Neural cell (in vitro differentiated cells): ENCODE measurements around the gene ERN2. TPM values are rescaled to one million over a fixed set of nuclear protein-coding genes. Genes with fewer than 3 reads are reported as not detected.
"Not testable (repeated sequence)": the region's sequence is repeated elsewhere in the genome, so short reads cannot be mapped to it uniquely, and the experiment has no call there.

Experiments
- H2AFZ ChIP-seq: fragments of 200-600, 300-800 bp; sonication (generic), shearing (Covaris generic); 2 replicates; pipeline ENCODE4 v1.6.0; 2014; ENCODE audit warnings: low read depth, mild to moderate bottlenecking, antibody characterized with exemption, low read length, moderate library complexity
- H3F3A ChIP-seq: fragments of 200-600 bp; shearing (Covaris generic); 2 replicates; pipeline ENCODE4 v1.6.1; 2016; ENCODE audit warnings: mild to moderate bottlenecking, moderate library complexity, mixed read lengths, antibody characterized with exemption, low read length; ENCODE audit not compliant: insufficient read depth, poor library complexity, severe bottlenecking
- H3K27ac ChIP-seq: fragments of 200-600, 300-800 bp; sonication (generic), shearing (Covaris generic); 2 replicates; pipeline ENCODE4 v1.5.1; 2014; ENCODE audit warnings: mild to moderate bottlenecking, low read length, moderate library complexity
- H3K27me3 ChIP-seq: fragments of 300-800, 200-600 bp; sonication (generic), shearing (Covaris generic); 2 replicates; pipeline ENCODE4 v1.6.0; 2014; ENCODE audit warnings: mild to moderate bottlenecking, low read depth, low read length, moderate library complexity; ENCODE audit not compliant: insufficient read depth
- H3K36me3 ChIP-seq: fragments of 300-800, 200-600 bp; sonication (generic), shearing (Covaris generic); 2 replicates; pipeline ENCODE4 v1.5.1; 2014; ENCODE audit warnings: mild to moderate bottlenecking, antibody characterized with exemption, low read length, moderate library complexity; ENCODE audit not compliant: insufficient read depth
- H3K4me2 ChIP-seq: fragments of 300-800, 200-600 bp; sonication (generic), shearing (Covaris generic); 2 replicates; pipeline ENCODE4 v1.6.0; 2014; ENCODE audit warnings: mild to moderate bottlenecking, low read length
- H3K4me3 ChIP-seq: fragments of 300-800, 200-600 bp; sonication (generic), shearing (Covaris generic); 2 replicates; pipeline ENCODE4 v1.5.1; 2014; ENCODE audit warnings: mild to moderate bottlenecking, low read length, moderate library complexity
- H3K79me2 ChIP-seq: fragments of 200-600 bp; shearing (Covaris generic); replicated peaks from 2 replicates; pipeline ENCODE4 v1.6.0; 2014; ENCODE audit warnings: mild to moderate bottlenecking, low read length, moderate library complexity; ENCODE audit not compliant: insufficient read depth
- H3K9ac ChIP-seq: fragments of 300-800, 200-600 bp; sonication (generic), shearing (Covaris generic); 2 replicates; pipeline ENCODE4 v1.6.1; 2016; ENCODE audit warnings: mild to moderate bottlenecking, low read length, mixed read lengths
- H3K9me2 ChIP-seq: fragments of 200-600 bp; shearing (Covaris generic); 2 replicates; pipeline ENCODE4 v1.6.1; 2016; ENCODE audit warnings: mild to moderate bottlenecking, low read length, mixed read lengths; ENCODE audit not compliant: insufficient read depth
- H3K9me3 ChIP-seq: fragments of 200-600, 300-800 bp; sonication (generic), shearing (Covaris generic); 2 replicates; pipeline ENCODE4 v1.6.1; 2016; ENCODE audit warnings: mild to moderate bottlenecking, mixed run types, low read length, moderate library complexity, mixed read lengths
- H4K20me1 ChIP-seq: fragments of 200-600 bp; shearing (Covaris generic); 2 replicates; pipeline ENCODE4 v1.6.1; 2016; ENCODE audit warnings: mild to moderate bottlenecking, mixed run types; ENCODE audit not compliant: insufficient read depth
- EP300 ChIP-seq: fragments of 450-650 bp; conservative IDR thresholded peaks from 2 replicates; pipeline ENCODE4 v1.6.1; 2014; ENCODE audit warnings: antibody characterized with exemption, mild to moderate bottlenecking, moderate library complexity; ENCODE audit not compliant: poor library complexity, severe bottlenecking
- EZH2 ChIP-seq: fragments of 200-600, 300-800 bp; shearing (Covaris generic), sonication (generic); IDR thresholded peaks from 2 replicates; pipeline ENCODE4 v1.6.1; 2014; ENCODE audit warnings: antibody characterized with exemption, low read length, borderline replicate concordance, mild to moderate bottlenecking; ENCODE audit not compliant: insufficient read depth, poor library complexity, severe bottlenecking
- MXI1 ChIP-seq: fragments of 450-650 bp; conservative IDR thresholded peaks from 2 replicates; pipeline ENCODE4 v1.6.1; 2014; ENCODE audit warnings: antibody characterized with exemption, mild to moderate bottlenecking; ENCODE audit not compliant: poor library complexity, severe bottlenecking
- POLR2AphosphoS5 ChIP-seq: IDR thresholded peaks from 2 replicates; pipeline ENCODE4 v1.6.1; 2012
- RAD21 ChIP-seq: fragments of 450-650 bp; conservative IDR thresholded peaks from 2 replicates; pipeline ENCODE4 v1.6.1; 2014; ENCODE audit warnings: antibody characterized with exemption, mild to moderate bottlenecking, moderate library complexity
- SMC3 ChIP-seq: fragments of 450-650 bp; conservative IDR thresholded peaks from 2 replicates; pipeline ENCODE4 v1.6.1; 2014; ENCODE audit warnings: antibody characterized with exemption, mild to moderate bottlenecking, moderate library complexity; ENCODE audit not compliant: poor library complexity
- TAF1 ChIP-seq: IDR thresholded peaks from 2 replicates; pipeline ENCODE4 v1.6.1; 2012; ENCODE audit warnings: low read depth
- polyA plus RNA-seq: library from polyadenylated mRNA; depleted of rRNA; stranded (reverse); fragments of >200 nt; gene quantifications from 2 replicates; pipeline ENCODE4 v1.2.3, GENCODE V29; 2014
- TF ChIP-seq, protein P1 (sequence below): fragments of 450-650 bp; IDR thresholded peaks from 2 replicates; pipeline ENCODE4 v1.5.1; 2014; ENCODE audit warnings: antibody characterized with exemption, mild to moderate bottlenecking, moderate library complexity; ENCODE audit not compliant: poor library complexity, severe bottlenecking
- TF ChIP-seq, protein P2 (sequence below): IDR thresholded peaks from 2 replicates; pipeline ENCODE4 v1.6.1; 2012; ENCODE audit warnings: borderline replicate concordance

ERN2 gene
- polyA plus RNA-seq, 1 donor from 2014 or later: not detected

DNA sequence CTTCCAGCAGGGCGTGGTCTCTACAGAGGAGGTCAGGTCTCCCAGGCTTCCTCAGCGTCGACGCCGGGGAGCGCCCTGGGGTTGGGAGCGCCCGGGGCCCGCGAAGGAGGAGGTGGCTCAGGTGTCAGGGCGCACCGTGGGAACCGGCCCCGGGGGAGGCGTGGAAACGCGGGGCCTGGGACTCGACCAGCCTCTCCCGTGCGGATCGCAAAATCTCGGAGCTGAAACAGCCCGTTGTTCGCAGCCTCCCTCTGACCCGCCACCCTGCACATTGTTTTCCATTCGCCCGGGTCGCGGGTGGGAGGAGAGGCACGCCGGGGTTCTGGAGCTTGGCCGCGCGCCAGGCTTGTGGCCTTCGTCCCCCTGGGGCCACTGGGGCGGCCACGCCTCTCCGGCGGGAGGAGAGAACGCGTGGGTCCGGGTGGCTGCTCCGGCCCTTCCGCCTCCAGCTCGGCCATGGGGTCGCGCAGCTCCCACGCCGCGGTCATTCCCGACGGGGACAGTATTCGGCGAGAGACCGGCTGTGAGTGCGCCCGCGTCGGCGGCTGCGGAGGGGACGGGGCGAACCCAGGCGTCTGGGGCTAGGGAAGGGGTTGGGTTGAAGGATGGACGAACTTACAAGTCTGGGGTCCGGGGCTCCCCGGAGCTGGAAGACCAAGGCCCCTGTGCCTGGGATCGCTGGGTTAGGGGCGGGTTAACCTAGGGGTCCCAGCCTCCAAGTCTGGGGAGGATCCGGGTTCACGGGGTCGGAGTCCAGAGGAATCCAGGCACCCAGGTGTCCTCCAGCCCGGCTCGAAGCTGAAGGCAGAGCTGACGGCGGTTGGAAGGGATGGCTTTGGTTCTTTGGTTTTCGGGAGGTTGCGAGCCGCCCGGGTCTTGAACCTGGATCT is 41.8 kb upstream of the ERN2 start, which contains the start of gene CHP2:
Gene CHP2, plus strand, starts transcription at position 433 of the 890 bp plus-strand sequence. Its CDS starts 24 bp downstream, at position 457.
- H2AFZ ChIP-seq: no peak within 1 kb of the TSS
- H3K9me3 ChIP-seq: no peaks in the 10 kb centered on the region
- H3K4me3 ChIP-seq: peak within 1 kb of the TSS; percentile 18
- H3K27me3 ChIP-seq: peaks cover 24% of the 10 kb centered on the region
- TF ChIP-seq RAD21 (no peak), EP300 (no peak), POLR2AphosphoS5 (no peak)
- H3K9ac ChIP-seq: no peak within 1 kb of the TSS
- no peaks in the 10 kb centered on the region for H3K36me3 ChIP-seq
- H4K20me1 ChIP-seq: no peaks in the 10 kb centered on the region
- H3F3A ChIP-seq: no peaks in the 10 kb centered on the region
- no peak within 1 kb of the TSS for H3K4me2 ChIP-seq
- H3K27ac ChIP-seq: no peak within 1 kb of the TSS
- H3K79me2 ChIP-seq: no peaks in the 10 kb centered on the region
- H3K9me2 ChIP-seq: no peaks in the 10 kb centered on the region

DNA sequence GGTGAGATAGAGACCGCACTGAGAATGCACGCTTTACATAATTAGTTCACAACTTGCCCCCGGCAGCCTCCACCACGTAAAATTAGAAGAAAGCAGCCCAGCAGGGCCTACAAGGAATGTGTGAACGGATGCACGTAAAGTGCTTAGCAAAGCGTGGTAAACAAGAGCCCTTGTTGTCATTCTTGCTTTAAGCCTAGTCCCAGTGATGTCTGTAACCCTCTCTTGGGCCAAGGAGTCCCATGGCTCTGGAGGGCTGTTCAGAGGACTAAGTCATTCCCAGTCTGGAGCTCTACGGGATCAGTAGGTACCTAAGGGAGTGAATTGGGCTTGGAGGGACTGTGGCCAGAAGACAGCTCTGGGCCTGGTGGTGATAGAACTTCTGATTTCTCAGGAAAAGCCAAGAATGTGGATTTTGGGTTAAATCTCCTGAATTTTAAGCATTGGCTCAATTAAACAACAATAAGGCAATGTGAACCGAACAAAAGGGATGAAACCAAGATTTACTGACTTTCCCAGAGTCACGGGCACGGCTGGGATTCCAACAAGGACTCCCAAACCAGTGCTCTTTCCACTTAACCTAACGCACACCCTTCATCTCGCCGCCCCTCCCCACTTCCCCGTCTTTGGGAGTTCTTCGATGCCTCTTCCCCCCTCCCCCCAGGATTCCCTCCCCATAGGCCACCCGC is 41.0 kb upstream of the ERN2 start:
- Histone ChIP-seq H3K36me3 (no peaks in the 10 kb centered on the region), H4K20me1 (no peaks in the 10 kb centered on the region), H3K4me3 (peak overlapping the region; percentile 18), H3K27me3 (peaks cover 24% of the 10 kb centered on the region), H3K4me2 (no peak overlapping the region), H3K9me2 (no peaks in the 10 kb centered on the region), H3K9ac (no peak overlapping the region), H2AFZ (no peak overlapping the region), H3F3A (no peaks in the 10 kb centered on the region), H3K9me3 (no peaks in the 10 kb centered on the region), H3K79me2 (no peaks in the 10 kb centered on the region), H3K27ac (no peak overlapping the region)
- no peak for TF ChIP-seq SMC3
- TF ChIP-seq RAD21: no peak
- no peak for TF ChIP-seq MXI1
- no peak for TF ChIP-seq POLR2AphosphoS5
- no peak for TF ChIP-seq EP300

DNA sequence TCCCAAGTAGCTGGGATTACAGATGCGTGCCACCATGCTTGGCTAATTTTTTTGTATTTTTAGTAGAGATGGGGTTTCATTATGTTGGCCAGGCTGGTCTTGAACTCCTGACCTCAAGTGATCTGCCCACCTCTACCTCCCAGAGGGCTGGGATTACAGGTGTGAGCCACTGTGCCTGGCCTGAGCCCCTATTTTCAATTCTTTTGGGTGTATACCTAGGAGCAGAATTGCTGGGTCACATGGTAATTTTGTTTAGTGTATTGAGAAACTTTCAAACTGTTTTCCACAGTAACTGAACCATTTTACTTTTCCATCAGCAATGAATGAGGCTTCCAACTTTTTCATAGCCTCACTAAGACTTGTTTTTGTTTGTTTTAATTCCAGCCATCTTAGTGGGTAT is 38.0 kb upstream of the ERN2 start:
- not testable (repeated sequence) for H3F3A ChIP-seq, H3K9me2 ChIP-seq, H3K9me3 ChIP-seq, H3K4me3 ChIP-seq, H3K4me2 ChIP-seq, H2AFZ ChIP-seq, H3K79me2 ChIP-seq, H4K20me1 ChIP-seq, H3K36me3 ChIP-seq, H3K27ac ChIP-seq, H3K9ac ChIP-seq
- peaks cover 21% of the 10 kb centered on the region for H3K27me3 ChIP-seq

DNA sequence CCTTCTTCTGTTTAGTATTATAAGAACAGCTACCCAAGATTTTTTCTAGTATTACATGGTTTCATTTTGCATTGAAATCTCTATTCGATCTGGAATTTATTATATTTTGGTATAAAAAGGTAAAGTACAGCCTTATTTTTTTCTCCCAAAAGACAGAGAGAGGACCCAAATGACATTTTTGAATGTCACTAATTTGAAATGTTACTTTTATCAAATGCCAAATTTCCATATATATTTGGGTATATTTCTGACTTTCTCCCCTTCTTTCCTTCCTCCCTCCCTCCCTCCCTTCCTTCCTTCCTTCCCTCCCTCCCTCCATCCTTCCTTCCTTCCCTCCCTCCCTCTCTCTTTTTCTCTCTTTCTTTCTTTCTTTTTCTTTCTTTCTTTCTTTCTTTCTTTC is 35.6 kb upstream of the ERN2 start:
- Histone ChIP-seq H4K20me1 (no peaks in the 10 kb centered on the region), H2AFZ (no peak overlapping the region), H3K79me2 (no peaks in the 10 kb centered on the region), H3K27me3 (no peaks in the 10 kb centered on the region), H3K9me2 (no peaks in the 10 kb centered on the region), H3K27ac (no peak overlapping the region), H3F3A (no peaks in the 10 kb centered on the region), H3K4me3 (no peak overlapping the region), H3K4me2 (no peak overlapping the region), H3K36me3 (no peaks in the 10 kb centered on the region), H3K9me3 (no peaks in the 10 kb centered on the region), H3K9ac (no peak overlapping the region)
- TF ChIP-seq TAF1 (no peak), RAD21 (no peak), SMC3 (no peak), MXI1 (no peak), POLR2AphosphoS5 (no peak), EP300 (no peak), EZH2 (no peak)
- TF ChIP-seq, protein P1, sequence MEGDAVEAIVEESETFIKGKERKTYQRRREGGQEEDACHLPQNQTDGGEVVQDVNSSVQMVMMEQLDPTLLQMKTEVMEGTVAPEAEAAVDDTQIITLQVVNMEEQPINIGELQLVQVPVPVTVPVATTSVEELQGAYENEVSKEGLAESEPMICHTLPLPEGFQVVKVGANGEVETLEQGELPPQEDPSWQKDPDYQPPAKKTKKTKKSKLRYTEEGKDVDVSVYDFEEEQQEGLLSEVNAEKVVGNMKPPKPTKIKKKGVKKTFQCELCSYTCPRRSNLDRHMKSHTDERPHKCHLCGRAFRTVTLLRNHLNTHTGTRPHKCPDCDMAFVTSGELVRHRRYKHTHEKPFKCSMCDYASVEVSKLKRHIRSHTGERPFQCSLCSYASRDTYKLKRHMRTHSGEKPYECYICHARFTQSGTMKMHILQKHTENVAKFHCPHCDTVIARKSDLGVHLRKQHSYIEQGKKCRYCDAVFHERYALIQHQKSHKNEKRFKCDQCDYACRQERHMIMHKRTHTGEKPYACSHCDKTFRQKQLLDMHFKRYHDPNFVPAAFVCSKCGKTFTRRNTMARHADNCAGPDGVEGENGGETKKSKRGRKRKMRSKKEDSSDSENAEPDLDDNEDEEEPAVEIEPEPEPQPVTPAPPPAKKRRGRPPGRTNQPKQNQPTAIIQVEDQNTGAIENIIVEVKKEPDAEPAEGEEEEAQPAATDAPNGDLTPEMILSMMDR: no peak
- TF ChIP-seq, protein P2, sequence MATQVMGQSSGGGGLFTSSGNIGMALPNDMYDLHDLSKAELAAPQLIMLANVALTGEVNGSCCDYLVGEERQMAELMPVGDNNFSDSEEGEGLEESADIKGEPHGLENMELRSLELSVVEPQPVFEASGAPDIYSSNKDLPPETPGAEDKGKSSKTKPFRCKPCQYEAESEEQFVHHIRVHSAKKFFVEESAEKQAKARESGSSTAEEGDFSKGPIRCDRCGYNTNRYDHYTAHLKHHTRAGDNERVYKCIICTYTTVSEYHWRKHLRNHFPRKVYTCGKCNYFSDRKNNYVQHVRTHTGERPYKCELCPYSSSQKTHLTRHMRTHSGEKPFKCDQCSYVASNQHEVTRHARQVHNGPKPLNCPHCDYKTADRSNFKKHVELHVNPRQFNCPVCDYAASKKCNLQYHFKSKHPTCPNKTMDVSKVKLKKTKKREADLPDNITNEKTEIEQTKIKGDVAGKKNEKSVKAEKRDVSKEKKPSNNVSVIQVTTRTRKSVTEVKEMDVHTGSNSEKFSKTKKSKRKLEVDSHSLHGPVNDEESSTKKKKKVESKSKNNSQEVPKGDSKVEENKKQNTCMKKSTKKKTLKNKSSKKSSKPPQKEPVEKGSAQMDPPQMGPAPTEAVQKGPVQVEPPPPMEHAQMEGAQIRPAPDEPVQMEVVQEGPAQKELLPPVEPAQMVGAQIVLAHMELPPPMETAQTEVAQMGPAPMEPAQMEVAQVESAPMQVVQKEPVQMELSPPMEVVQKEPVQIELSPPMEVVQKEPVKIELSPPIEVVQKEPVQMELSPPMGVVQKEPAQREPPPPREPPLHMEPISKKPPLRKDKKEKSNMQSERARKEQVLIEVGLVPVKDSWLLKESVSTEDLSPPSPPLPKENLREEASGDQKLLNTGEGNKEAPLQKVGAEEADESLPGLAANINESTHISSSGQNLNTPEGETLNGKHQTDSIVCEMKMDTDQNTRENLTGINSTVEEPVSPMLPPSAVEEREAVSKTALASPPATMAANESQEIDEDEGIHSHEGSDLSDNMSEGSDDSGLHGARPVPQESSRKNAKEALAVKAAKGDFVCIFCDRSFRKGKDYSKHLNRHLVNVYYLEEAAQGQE: no peak
